Heart left ventricle (tissue), 16 donors: ENCODE results near the gene BAMBI. TPM values are rescaled to one million over a fixed set of nuclear protein-coding genes. Genes with fewer than 3 reads are reported as not detected.

ENCODE experiments used
- ATAC-seq, 4 donors: fragments of 200-7000 bp; cut with Tn5 transposase; one replicate each; pipeline ENCODE4 v1.9.1; 2020 to 2022; ENCODE audit warnings: moderate library complexity in 4 of 4, mild to moderate bottlenecking in 3 of 4, moderate number of reproducible peaks in 1 of 4
- DNase-seq, 5 donors: peaks; one replicate each; pipeline ENCODE4 v3.0.0-alpha.2; 2020
- H3K27ac ChIP-seq, 12 donors: fragments of 200-600 bp; sonication (generic) in 4 of 12; one replicate each; pipeline versions ENCODE4 v1.5.0 to v1.8.0; 2016 to 2022; ENCODE audit warnings: mild to moderate bottlenecking in 2 of 12
- H3K27me3 ChIP-seq, 9 donors: fragments of 200-600 bp; sonication (generic) in 2 of 9; one replicate each; pipeline versions ENCODE4 v1.5.1 to v1.8.0; 2016 to 2022; ENCODE audit warnings: mild to moderate bottlenecking in 3 of 9
- H3K36me3 ChIP-seq, 9 donors: fragments of 200-600 bp; sonication (generic) in 2 of 9; one replicate each; pipeline versions ENCODE4 v1.5.0 to v1.8.0; 2018 to 2022; ENCODE audit warnings: mild to moderate bottlenecking in 2 of 9
- H3K4me1 ChIP-seq, 12 donors: fragments of 200-600 bp; sonication (generic) in 4 of 12; one replicate each; pipeline versions ENCODE4 v1.5.0 to v1.8.0; 2016 to 2022; ENCODE audit warnings: mild to moderate bottlenecking in 3 of 12
- H3K4me3 ChIP-seq, 12 donors: fragments of 200-600 bp; sonication (generic) in 4 of 12; one replicate each; pipeline versions ENCODE4 v1.5.0 to v1.8.0; 2017 to 2022; ENCODE audit warnings: mild to moderate bottlenecking in 9 of 12, moderate library complexity in 4 of 12
- H3K9me3 ChIP-seq, 12 donors: fragments of 200-600 bp; sonication (generic) in 4 of 12; one replicate each; pipeline versions ENCODE4 v1.5.0 to v1.8.0; 2016 to 2022; ENCODE audit warnings: mild to moderate bottlenecking in 1 of 12
- CTCF ChIP-seq, 12 donors: fragments of 200-600 bp; sonication (generic) in 4 of 12; IDR thresholded peaks; one replicate each; pipeline versions ENCODE4 v1.5.0 to v1.8.0; 2018 to 2022; ENCODE audit warnings: antibody characterized with exemption in 12 of 12, mild to moderate bottlenecking in 5 of 12
- POLR2A ChIP-seq, 2 donors: fragments of 450-650 bp; IDR thresholded peaks; one replicate each; pipeline ENCODE4 v1.6.1; 2017; ENCODE audit warnings: antibody characterized with exemption in 2 of 2, mild to moderate bottlenecking in 2 of 2, moderate library complexity in 2 of 2
- WGBS, 4 donors: extraction: QIAGEN DNeasy Blood & Tissue Kit in 2 of 4; methylation state at CpG; one replicate each; pipeline versions ENCODE4 v1.1.5 to v1.1.7; 2013 to 2018; 5-methylcytosine and 5-hydroxymethylcytosine counted together
- intact Hi-C, 10 donors: fragments of 100-400 bp; cut with DNase I; formaldehyde crosslinking; loops; one replicate each; pipeline versions ENCODE4 v1.11.1 to v1.14.2; 2022
- polyA plus RNA-seq, 2 donors: library from polyadenylated mRNA; stranded (reverse); fragments of 200-250 nt; gene quantifications; one replicate each; pipeline ENCODE4 v1.2.3, GENCODE V29; 2013
- total RNA-seq, 9 donors: library from RNA; depleted of rRNA in 2 of 9; stranded (reverse); fragments of >200 nt in 2 of 9; fragmentation: NEBNext Ultra II Directional in 3 of 9; extraction: Animal tissue kit (Norgen Biotek cat#: 25700) in 3 of 9; gene quantifications; one replicate each; pipeline versions ENCODE4 v1.1.0 to v1.2.4, GENCODE V29; 2016 to 2023
- donor health status: ischemic (EF 13 %, LVEDD 7.1; RV severe dilation, severe dysfunction).
- donor health status: healthy with polysubstance abuse.
- donor health status: DM: no; HTN: yes; CAD: no.
- donor health status: DM: no; HTN: no; CAD: no.
- donor health status: ischemic (EF 25% LVEDD 6.9; RV normal size, moderate dysfunction).
- donor health status: ischemic (EF 25% LVEDD 5.7; RV mildly dilated, moderate dysfunction).
- donor health status: healthy.
- donor health status: DM: yes; HTN: yes; CAD: no.
- donor health status: ischemic (EF 35%, LVEDD 5.7; RV mildly dilated, moderate dysfunction).
- donor health status: nonischemic (EF 11% LVEDD 7.7; RV severe dilation, severe dysfunction).
- donor health status: DM: yes; HTN: yes; CAD: no.
- donor health status: PGD.
- donor health status: ischemic (EF 29% LVEDD 5.4; RV normal size, mild dysfunction).
- donor health status: nonischemic (EF 23%, LVEDD 6.1; RV moderate dilation, normal function).

The BAMBI gene
- total and polyA plus RNA-seq, 11 donors, result 5.3 to 53.3 (median 24.8) TPM

- H3K27me3 ChIP-seq, result no peaks in the 10 kb centered on the region
- ATAC-seq (no peak), DNase-seq (no peak)
- TF ChIP-seq POLR2A (IDR thresholded peaks at IDR 0.05), result no peak
- TF ChIP-seq CTCF (IDR thresholded peaks at IDR 0.05), result no peak
- no peaks in the 10 kb centered on the region for H3K9me3 ChIP-seq
- H3K4me3 ChIP-seq, result no peak overlapping the region
- peaks cover 0 to 7% (median 0%) of the 10 kb centered on the region in 12 donors for H3K4me1 ChIP-seq
- no peak overlapping the region for H3K27ac ChIP-seq
- H3K36me3 ChIP-seq, result no peaks in the 10 kb centered on the region
- intact Hi-C loops, result no loop called here
- 44 to 52% (median 49%) methylated on average over 12 of the region's 12 CpGs for WGBS, 4 donors
Observed at GRCh38 chr10:28704464-28705161, 27.3 kb downstream of the BAMBI start.

- Histone ChIP-seq H3K4me3 (no peak overlapping the region), H3K27ac (no peak overlapping the region), H3K36me3 (no peaks in the 10 kb centered on the region), H3K4me1 (peaks cover 0 to 10% (median 0%) of the 10 kb centered on the region in 12 donors), H3K27me3 (no peaks in the 10 kb centered on the region), H3K9me3 (no peaks in the 10 kb centered on the region)
- whole genome bisulfite sequencing, 4 donors, result 77 to 80% (median 78%) methylated on average over 8 of the region's 8 CpGs
- ATAC-seq (no peak), DNase-seq (no peak)
- intact Hi-C loops, result no loop called here
- no peak for TF ChIP-seq POLR2A (IDR thresholded peaks at IDR 0.05)
- no peak for TF ChIP-seq CTCF (IDR thresholded peaks at IDR 0.05)
Observed at GRCh38 chr10:28705472-28705871, 28.2 kb downstream of the BAMBI start.

GRCh38 chr10:28709001-28709710 is 31.8 kb downstream of the BAMBI start:
- Histone ChIP-seq H3K4me1 (peaks cover 0 to 15% (median 3%) of the 10 kb centered on the region in 12 donors), H3K36me3 (no peaks in the 10 kb centered on the region), H3K9me3 (no peaks in the 10 kb centered on the region), H3K27ac (no peak overlapping the region), H3K27me3 (no peaks in the 10 kb centered on the region), H3K4me3 (no peak overlapping the region)
- TF ChIP-seq POLR2A (IDR thresholded peaks at IDR 0.05) (no peak), CTCF (IDR thresholded peaks at IDR 0.05) (no peak)
- DNase-seq (no peak), ATAC-seq (no peak)
- 83 to 87% (median 85%) methylated on average over 9 of the region's 9 CpGs for WGBS, 4 donors
- intact Hi-C loops, result no loop called here

GRCh38 chr10:28710202-28710886 is 33.0 kb downstream of the BAMBI start:
- Histone ChIP-seq H3K27ac (no peak overlapping the region), H3K9me3 (no peaks in the 10 kb centered on the region), H3K4me3 (no peak overlapping the region), H3K36me3 (no peaks in the 10 kb centered on the region), H3K4me1 (peaks cover 0 to 15% (median 4%) of the 10 kb centered on the region in 12 donors), H3K27me3 (no peaks in the 10 kb centered on the region)
- no peak for TF ChIP-seq POLR2A (IDR thresholded peaks at IDR 0.05)
- no peak for TF ChIP-seq CTCF (IDR thresholded peaks at IDR 0.05)
- intact Hi-C loops, result no loop called here
- DNase-seq (peak in 2 of 5 donors; percentile 42 to 46), ATAC-seq (peak; percentile 45 to 90 (median 64))
- WGBS, 4 donors, result 46 to 62% (median 54%) methylated on average over 6 of the region's 6 CpGs
